ENCODE measurements around the gene PCCA.

PCCA gene

GRCh38 chr13:100388923-100389322 is 300.0 kb downstream of the PCCA start:
- H3K4me1 ChIP-seq (ENCODE audit: insufficient read depth, insufficient read length): no peaks in the 10 kb centered on the region
- H3K9me3 ChIP-seq (ENCODE audit: insufficient read depth, low read length): no peaks in the 10 kb centered on the region
- no peaks in the 10 kb centered on the region for H3K27me3 ChIP-seq (ENCODE audit: insufficient read depth, insufficient read length)
- TF ChIP-seq SUZ12 (IDR thresholded peaks at IDR 0.05; ENCODE audit: extremely low read depth, insufficient read depth, insufficient read length): no peak
- TF ChIP-seq YY1 (IDR thresholded peaks at IDR 0.05; ENCODE audit: insufficient read depth, insufficient read length): no peak
- TF ChIP-seq ZNF274 (IDR thresholded peaks at IDR 0.05; ENCODE audit: low read depth, low read length): no peak
- H3K4me3 ChIP-seq (ENCODE audit: insufficient read length, low read depth): no peak overlapping the region
- no peaks in the 10 kb centered on the region for H3K36me3 ChIP-seq (ENCODE audit: insufficient read depth, insufficient read length, low read length)
- no peak overlapping the region for H3K9ac ChIP-seq (ENCODE audit: insufficient read length, low read depth)
- no peak for DNase-seq (ENCODE audit: low read depth, low spot score)

- H3K4me1 ChIP-seq (ENCODE audit: insufficient read depth, insufficient read length): no peaks in the 10 kb centered on the region
- no peaks in the 10 kb centered on the region for H3K36me3 ChIP-seq (ENCODE audit: insufficient read depth, insufficient read length, low read length)
- H3K27me3 ChIP-seq (ENCODE audit: insufficient read depth, insufficient read length): no peaks in the 10 kb centered on the region
- no peak overlapping the region for H3K4me3 ChIP-seq (ENCODE audit: insufficient read length, low read depth)
- no peak overlapping the region for H3K9ac ChIP-seq (ENCODE audit: insufficient read length, low read depth)
- no peaks in the 10 kb centered on the region for H3K9me3 ChIP-seq (ENCODE audit: insufficient read depth, low read length)
- DNase-seq (ENCODE audit: low read depth, low spot score): no peak
- TF ChIP-seq YY1 (IDR thresholded peaks at IDR 0.05; ENCODE audit: insufficient read depth, insufficient read length) (no peak), ZNF274 (IDR thresholded peaks at IDR 0.05; ENCODE audit: low read depth, low read length) (no peak), SUZ12 (IDR thresholded peaks at IDR 0.05; ENCODE audit: extremely low read depth, insufficient read depth, insufficient read length) (no peak)
These were observed 300.7 kb downstream of the PCCA start for GRCh38 chr13:100389617-100390016.

DNA sequence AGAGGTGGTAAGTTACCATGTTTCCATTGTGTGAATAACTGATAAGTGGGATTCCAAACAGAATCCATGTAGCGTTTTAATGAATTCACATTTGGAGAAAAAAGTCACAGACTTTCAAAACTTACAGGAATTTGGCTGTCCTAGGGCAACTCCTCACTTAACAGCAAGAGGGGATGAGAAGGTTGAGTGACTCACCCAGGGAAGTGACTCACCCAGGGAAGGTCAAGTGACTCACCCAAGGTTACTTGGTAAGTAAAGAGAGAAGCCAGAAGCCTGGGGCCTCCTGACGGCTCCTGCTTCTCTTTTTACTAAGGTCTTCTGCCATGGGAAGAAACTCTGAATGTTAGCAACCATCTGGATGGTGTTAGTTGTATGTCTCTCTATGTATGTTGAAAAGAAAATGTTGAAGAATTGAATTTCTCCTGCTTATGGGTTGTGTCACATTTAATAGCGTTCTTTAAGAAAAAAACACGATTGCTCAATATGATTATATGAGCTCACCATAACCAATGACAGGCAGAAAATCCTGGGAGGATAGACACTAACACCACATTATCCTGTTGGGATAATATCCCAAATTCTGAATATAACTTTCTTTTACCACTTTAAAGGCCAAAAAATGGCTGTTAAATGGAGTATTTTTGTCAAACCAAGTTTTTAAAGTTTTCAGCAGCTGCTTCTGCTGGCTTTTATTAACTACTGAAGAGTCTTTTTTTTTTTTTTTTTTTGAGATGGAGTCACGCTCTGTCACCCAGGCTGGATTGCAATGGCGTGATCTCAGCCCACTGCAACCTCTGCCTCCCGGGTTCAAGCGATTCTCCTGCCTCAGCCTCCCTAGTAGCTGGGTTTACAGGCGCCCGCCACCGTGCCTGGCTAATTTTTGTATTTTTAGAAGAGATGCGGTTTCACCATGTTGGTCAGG is 304.1 kb downstream of the PCCA start:
- TF ChIP-seq SUZ12 (IDR thresholded peaks at IDR 0.05; ENCODE audit: extremely low read depth, insufficient read depth, insufficient read length): no peak
- TF ChIP-seq YY1 (IDR thresholded peaks at IDR 0.05; ENCODE audit: insufficient read depth, insufficient read length): no peak
- TF ChIP-seq ZNF274 (IDR thresholded peaks at IDR 0.05; ENCODE audit: low read depth, low read length): no peak
- no peaks in the 10 kb centered on the region for H3K4me1 ChIP-seq (ENCODE audit: insufficient read depth, insufficient read length)
- no peak overlapping the region for H3K9ac ChIP-seq (ENCODE audit: insufficient read length, low read depth)
- H3K9me3 ChIP-seq (ENCODE audit: insufficient read depth, low read length): no peaks in the 10 kb centered on the region
- no peak overlapping the region for H3K4me3 ChIP-seq (ENCODE audit: insufficient read length, low read depth)
- peak; percentile 49 for DNase-seq (ENCODE audit: low read depth, low spot score)
- no peaks in the 10 kb centered on the region for H3K36me3 ChIP-seq (ENCODE audit: insufficient read depth, insufficient read length, low read length)
- H3K27me3 ChIP-seq (ENCODE audit: insufficient read depth, insufficient read length): no peaks in the 10 kb centered on the region

DNA sequence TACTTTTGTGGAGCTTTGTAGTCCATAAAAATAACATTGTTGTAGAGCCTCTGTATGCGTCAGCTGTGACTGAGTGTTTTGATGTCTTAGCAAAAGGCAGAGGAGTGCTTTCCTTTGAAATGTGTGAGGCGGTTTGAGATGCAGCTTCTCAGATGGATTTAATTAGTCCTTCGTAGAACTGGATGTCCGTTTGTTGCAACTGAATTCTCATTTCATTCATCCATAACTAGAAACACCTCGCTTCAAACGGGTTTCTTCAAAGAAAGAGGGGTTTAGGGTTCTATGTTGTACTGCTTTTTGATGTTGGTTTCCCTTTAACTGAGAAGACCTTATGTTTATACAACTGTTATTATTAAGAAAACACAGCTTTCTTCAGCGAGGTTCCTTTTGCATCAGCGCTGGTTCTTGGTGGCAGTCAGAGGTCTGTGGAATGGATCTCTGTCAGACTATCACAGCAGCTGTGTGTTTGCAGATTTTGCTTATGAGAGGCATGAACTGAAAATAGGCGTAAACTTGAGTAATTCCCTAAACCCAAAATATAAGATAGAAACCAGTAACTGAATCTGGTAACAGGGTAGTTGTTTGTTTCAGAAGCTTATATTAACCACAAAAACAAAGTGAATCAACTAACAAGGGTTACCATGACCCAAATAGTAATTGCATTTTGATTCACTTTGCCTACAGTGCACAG is 305.3 kb downstream of the PCCA start:
- Histone ChIP-seq H3K4me3 (ENCODE audit: insufficient read length, low read depth) (no peak overlapping the region), H3K27me3 (ENCODE audit: insufficient read depth, insufficient read length) (no peaks in the 10 kb centered on the region), H3K4me1 (ENCODE audit: insufficient read depth, insufficient read length) (no peaks in the 10 kb centered on the region), H3K9me3 (ENCODE audit: insufficient read depth, low read length) (no peaks in the 10 kb centered on the region), H3K9ac (ENCODE audit: insufficient read length, low read depth) (no peak overlapping the region), H3K36me3 (ENCODE audit: insufficient read depth, insufficient read length, low read length) (no peaks in the 10 kb centered on the region)
- TF ChIP-seq ZNF274 (IDR thresholded peaks at IDR 0.05; ENCODE audit: low read depth, low read length) (no peak), YY1 (IDR thresholded peaks at IDR 0.05; ENCODE audit: insufficient read depth, insufficient read length) (no peak), SUZ12 (IDR thresholded peaks at IDR 0.05; ENCODE audit: extremely low read depth, insufficient read depth, insufficient read length) (no peak)
- no peak for DNase-seq (ENCODE audit: low read depth, low spot score)

DNA sequence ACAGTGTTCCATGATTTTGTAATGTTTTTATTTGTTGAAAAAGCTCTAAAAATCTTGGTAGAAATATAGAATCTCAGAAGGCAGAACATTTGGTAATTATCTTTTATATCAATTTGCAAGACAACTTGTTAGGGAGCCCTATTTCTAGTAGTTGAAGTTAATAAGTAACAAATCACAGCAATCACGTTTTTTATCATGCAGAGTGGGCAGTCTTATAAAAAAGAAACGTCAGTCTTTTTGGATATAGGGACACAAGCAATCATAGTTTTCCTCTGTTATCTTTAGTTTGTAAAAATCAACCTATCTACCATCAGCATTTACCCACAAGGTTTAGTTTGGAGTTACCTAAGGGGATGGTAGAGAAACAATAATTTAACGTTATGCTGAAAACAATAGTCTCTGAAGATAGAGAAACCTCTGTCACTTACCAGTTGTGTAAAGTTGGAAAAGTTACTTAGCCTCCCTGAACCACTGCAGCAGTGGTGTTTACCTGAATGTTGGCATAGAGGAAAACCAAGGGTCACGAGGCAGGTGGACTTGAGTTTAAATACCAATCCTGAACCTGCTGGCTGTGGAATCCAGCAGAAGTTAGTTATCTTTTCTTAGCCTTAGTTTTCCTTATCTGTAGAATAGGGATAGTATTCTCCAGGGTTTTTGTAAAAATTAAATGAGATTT is 306.9 kb downstream of the PCCA start:
- H3K36me3 ChIP-seq (ENCODE audit: insufficient read depth, insufficient read length, low read length): no peaks in the 10 kb centered on the region
- H3K9ac ChIP-seq (ENCODE audit: insufficient read length, low read depth): no peak overlapping the region
- TF ChIP-seq YY1 (IDR thresholded peaks at IDR 0.05; ENCODE audit: insufficient read depth, insufficient read length) (no peak), SUZ12 (IDR thresholded peaks at IDR 0.05; ENCODE audit: extremely low read depth, insufficient read depth, insufficient read length) (no peak), ZNF274 (IDR thresholded peaks at IDR 0.05; ENCODE audit: low read depth, low read length) (no peak)
- no peaks in the 10 kb centered on the region for H3K4me1 ChIP-seq (ENCODE audit: insufficient read depth, insufficient read length)
- H3K9me3 ChIP-seq (ENCODE audit: insufficient read depth, low read length): no peaks in the 10 kb centered on the region
- DNase-seq (ENCODE audit: low read depth, low spot score): no peak
- no peak overlapping the region for H3K4me3 ChIP-seq (ENCODE audit: insufficient read length, low read depth)
- H3K27me3 ChIP-seq (ENCODE audit: insufficient read depth, insufficient read length): no peaks in the 10 kb centered on the region

- Histone ChIP-seq H3K27me3 (ENCODE audit: insufficient read depth, insufficient read length) (no peaks in the 10 kb centered on the region), H3K9ac (ENCODE audit: insufficient read length, low read depth) (no peak overlapping the region), H3K36me3 (ENCODE audit: insufficient read depth, insufficient read length, low read length) (no peaks in the 10 kb centered on the region), H3K4me1 (ENCODE audit: insufficient read depth, insufficient read length) (no peaks in the 10 kb centered on the region), H3K9me3 (ENCODE audit: insufficient read depth, low read length) (no peaks in the 10 kb centered on the region), H3K4me3 (ENCODE audit: insufficient read length, low read depth) (no peak overlapping the region)
- TF ChIP-seq ZNF274 (IDR thresholded peaks at IDR 0.05; ENCODE audit: low read depth, low read length): no peak
- no peak for TF ChIP-seq SUZ12 (IDR thresholded peaks at IDR 0.05; ENCODE audit: extremely low read depth, insufficient read depth, insufficient read length)
- TF ChIP-seq YY1 (IDR thresholded peaks at IDR 0.05; ENCODE audit: insufficient read depth, insufficient read length): no peak
- DNase-seq (ENCODE audit: low read depth, low spot score): no peak
These were observed 307.9 kb downstream of the PCCA start for GRCh38 chr13:100396776-100397175.

DNA sequence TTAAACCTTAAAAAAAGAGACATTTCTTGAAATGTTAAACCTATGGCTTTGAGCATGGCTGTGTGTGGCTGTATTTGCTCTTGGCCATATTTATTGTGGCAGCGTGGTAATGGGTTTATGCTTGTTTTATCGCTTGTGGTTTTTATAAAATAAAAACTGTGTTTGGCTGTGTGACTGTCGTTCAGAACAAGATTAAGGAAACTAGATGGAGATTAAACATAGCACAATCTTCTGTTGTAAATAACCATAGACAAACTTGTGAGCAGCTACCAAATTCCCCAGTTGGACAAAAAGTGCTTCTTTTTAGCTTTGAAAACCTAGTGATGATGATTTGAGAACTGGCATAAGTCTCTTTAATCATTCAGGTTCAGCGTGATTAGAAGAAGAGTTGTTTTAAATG is 308.7 kb downstream of the PCCA start:
- Histone ChIP-seq H3K9me3 (ENCODE audit: insufficient read depth, low read length) (no peaks in the 10 kb centered on the region), H3K9ac (ENCODE audit: insufficient read length, low read depth) (no peak overlapping the region), H3K27me3 (ENCODE audit: insufficient read depth, insufficient read length) (no peaks in the 10 kb centered on the region), H3K36me3 (ENCODE audit: insufficient read depth, insufficient read length, low read length) (no peaks in the 10 kb centered on the region), H3K4me3 (ENCODE audit: insufficient read length, low read depth) (no peak overlapping the region), H3K4me1 (ENCODE audit: insufficient read depth, insufficient read length) (no peaks in the 10 kb centered on the region)
- TF ChIP-seq SUZ12 (IDR thresholded peaks at IDR 0.05; ENCODE audit: extremely low read depth, insufficient read depth, insufficient read length) (no peak), YY1 (IDR thresholded peaks at IDR 0.05; ENCODE audit: insufficient read depth, insufficient read length) (no peak), ZNF274 (IDR thresholded peaks at IDR 0.05; ENCODE audit: low read depth, low read length) (no peak)
- DNase-seq (ENCODE audit: low read depth, low spot score): no peak
